GM21515 (cell line): Measurements from ENCODE around the gene DCDC2.
"Not testable (repeated sequence)": the region's sequence is repeated elsewhere in the genome, so short reads cannot be mapped to it uniquely, and the experiment has no call there.

Source experiments
- ATAC-seq: cut with Tn5 transposase; IDR thresholded peaks from one replicate; pipeline ENCODE4 v1.9.1; 2021; ENCODE audit not compliant: unreplicated experiment

The DCDC2 gene

DNA sequence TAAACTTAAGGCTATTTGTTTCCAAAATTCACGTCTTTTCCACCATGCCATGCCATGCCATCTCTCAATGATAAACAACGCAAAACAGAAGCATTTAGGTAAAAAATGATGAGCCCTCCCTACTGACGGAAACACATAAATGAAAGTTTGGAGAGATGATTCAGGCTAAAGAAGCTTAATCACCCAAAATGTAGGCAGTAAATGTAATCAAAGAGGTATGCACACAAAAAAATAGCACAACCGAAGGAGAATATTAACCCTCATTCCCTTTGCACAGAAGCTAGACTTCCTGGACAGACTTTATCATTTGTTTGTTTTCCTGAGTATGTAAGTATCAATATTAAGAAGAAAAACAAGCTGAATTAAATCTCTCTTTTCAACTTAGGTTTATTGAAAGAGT, 28.8 kb downstream of the DCDC2 start:
- ATAC-seq, result no peak

DNA sequence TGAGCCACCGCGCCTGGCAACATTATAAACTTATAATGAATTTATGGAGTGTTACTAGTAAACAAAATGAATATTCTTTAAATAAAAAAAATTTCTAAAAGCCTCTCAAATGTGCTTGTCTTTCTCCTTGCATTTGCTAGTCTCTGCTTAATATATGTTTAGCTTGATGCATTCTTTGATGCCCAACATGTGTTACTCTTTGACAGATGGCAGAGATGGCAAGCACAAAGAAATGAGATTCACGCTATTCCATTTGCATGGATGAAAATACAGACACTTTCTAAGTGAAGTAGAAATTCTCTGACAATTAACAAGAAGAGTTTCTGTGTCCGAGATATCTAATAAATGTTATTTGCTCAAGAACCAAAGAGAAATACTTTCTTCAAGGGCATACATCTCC, 30.1 kb downstream of the DCDC2 start:
- ATAC-seq, result no peak

DNA sequence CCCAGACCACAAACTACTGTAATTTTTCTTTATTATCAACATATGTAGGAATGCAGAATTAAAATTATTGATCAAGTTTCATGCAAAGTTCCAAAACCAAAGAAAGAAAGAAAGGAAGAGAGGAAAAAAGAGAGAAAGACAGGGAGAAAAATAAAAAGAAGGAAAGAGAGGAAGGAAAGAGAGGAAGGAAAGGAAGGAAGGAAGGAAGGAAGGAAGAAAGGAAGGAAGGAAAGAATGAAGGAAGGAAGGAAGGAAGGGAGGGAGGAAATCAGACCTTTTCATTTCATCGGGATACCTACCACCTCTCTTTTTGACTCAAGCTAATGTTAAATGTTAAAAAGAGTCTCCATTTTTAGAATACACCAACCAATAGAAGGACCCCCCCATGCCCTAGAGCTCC, 31.9 kb downstream of the DCDC2 start:
- ATAC-seq, result no peak

DNA sequence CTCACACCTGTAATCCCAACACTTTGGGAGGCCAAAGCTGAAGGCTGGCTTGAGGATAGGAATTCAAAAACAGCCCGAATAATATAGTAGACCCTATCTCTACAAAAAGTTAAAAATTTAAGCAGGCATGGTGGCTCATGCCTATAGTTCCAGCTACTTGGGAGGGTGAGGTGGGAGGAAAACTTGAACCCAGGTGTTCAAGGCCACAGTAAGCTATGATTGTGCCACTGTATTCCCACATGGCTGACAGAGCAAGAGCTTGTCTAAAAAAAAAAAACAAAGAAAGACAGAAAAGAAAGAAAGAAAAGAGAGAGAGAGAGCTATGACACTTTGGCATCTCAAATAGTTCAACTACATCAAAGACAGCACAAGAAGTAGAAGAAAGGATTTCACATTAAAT, 33.2 kb downstream of the DCDC2 start:
- ATAC-seq, result no peak

DNA sequence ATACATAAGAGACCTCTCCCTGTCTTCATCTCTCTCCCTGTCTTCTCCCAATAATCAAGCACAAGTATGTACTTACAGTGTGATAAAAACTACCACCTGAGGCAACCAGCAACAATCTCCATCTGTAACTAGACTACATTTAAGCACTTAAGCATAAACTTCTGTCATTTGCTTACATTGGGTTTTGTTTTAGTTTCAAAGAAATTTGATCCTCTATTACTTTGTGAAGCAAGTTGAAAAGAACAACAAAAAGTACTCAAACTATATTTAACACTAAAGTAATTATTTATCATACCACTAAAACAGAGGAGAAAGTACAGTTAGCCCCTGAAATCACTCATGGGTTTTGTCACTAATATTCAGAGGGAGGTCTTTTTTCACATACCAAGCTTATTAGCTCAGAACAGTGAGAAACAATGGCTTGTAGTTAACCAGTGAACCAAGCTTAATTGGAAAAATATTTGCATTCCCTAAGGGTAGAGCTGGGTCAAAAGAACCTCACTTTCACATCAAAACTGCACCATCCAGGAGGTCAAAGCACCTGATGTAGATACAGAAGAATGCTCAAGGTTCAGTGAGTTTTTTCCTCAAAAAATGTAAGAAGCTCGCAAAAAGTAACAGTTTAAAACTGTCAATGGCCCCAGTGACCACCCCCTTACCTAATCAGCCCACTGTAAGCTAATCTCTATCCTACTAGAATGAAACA, 34.1 kb downstream of the DCDC2 start:
- no peak for ATAC-seq

DNA sequence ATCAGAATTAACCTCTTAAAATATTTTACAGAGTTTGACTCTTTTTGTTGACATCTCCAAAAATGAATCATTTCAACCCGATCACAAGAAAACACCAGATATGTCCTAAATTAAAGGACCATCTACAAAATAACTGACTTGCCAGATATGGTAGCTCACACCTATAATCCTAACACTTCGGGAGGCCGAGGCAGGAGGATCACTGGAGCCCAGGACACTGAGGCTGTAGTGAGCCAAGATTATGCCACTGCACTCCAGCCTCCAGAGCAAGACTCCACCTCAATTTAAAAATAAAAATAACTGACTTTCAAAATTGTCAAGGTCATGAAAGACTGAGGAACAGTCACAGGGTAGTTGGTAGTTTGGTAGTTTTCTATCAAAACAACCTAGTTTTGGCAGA, 34.9 kb downstream of the DCDC2 start:
- no peak for ATAC-seq

DNA sequence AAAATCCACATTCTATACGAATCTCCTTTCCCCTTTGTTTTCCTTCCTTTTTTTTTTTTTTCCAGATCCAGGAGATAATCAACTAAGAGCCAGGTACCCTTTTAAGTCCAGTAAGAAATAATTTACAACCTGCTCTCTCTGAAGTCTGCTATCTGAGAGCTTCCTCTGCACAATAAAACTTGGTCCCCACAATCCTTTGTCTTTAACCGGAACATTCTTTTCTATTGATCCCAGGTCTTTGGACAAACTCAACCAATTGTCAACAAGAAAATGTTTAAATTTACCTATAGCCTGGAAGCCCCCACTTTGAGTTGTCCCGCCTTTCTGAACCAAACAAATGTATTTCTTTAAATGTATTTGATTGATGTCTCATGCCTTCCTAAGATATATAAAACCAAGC, 35.4 kb downstream of the DCDC2 start:
- not testable (repeated sequence) for ATAC-seq

DNA sequence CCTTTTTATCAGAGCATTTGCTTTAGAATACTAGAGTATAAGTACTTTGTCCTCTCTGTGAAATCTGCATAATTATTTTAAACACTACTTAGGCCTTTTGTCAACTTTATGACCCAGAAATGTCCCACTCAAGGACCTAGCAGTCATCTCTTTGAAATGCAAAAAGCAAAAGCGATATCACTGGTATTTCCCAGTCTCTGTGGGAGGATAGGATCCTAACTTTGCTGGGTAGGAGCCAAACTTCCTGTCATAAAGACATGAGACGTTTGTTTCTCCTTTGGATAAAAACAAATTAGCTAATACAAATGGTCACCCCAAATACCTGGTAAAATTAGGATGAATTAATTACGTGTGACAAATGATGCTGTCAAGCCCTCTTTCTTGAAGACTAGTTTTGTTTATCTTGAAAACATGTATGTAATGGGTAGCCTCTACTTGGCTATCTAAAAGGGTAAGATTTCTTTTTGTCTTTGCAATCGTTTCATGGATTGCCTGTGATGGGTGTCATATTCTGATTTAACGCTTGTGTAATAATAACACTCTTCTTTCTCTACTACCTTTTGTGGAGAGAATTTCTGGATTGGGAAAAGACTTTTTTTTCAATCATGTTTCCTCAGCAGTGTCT, 36.2 kb downstream of the DCDC2 start:
- no peak for ATAC-seq

DNA sequence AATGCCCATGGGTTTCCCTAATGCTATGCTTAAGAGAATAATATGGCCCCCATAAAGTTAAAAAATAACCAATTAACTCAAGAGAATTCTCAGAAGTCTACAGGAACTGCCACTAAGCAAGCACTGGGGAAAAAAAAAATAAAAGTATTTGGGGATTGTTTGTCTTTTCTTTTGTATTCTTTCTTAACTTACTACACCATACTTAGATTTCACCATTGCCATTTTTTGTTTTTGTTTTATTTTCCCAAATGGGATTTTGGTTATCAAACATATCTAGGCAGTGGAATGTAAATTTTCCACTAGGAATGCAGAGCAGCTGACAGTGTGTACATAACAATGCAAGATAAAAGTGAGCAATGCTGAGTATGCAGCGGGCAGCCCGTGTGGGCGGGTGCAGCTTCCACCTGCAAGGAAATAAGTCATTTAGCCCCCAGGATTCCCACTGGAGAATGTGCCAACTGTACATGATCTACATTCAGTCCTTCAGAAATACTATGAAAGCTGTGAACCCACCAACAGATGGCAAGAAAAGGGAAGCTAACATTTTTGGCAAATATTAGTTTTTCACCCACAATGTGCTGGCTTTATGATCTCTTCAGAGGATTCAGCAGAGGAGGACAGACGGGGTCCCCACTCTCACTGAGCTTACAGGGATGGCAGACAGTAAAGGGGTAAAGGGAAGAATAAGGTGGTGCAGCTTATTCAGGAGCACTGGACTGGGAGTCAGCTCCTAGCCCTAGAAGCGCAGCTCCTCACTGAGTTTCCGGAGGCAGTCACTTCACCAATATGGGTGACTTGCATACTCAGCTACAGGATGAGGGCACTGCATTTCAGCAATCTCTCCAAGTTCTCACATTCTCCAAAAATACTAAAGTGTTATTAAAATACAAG, 44.4 kb downstream of the DCDC2 start:
- no peak for ATAC-seq

DNA sequence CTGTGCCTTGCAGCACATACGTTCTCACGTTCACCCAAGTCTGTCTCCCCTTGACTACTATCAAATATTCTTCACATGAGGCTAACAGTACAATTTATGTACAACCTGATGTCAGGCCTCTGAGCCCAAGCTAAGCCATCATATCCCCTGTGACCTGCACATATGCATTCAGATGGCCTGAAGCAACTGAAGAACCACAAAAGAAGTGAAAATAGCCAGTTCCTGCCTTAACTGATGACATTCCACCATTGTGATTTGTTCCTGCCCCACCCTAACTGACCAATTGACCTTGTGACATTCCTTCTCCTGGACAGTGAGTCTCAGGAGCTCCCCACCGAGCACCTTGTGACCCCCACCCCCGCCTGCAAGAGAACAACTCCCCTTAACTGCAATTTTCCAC, 46.1 kb downstream of the DCDC2 start:
- not testable (repeated sequence) for ATAC-seq

DNA sequence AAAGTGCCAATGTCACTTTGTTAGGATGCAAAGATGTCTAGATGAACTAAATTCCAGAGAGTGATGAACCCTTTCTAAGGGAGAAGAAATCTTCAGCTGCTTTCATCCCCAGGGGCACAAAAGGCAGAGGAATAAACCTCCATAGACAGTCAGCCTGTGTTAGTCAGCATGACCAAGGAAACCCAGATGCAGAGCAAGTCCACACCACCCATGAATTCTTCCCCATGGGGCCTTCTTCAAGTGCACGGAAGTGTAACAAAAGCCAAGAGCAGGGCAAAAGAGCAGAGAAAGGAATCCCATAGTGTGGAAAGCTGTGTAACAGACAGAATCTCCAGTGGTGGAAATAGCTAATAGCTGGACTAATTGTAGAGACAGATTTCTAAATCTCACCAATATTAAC, 50.0 kb downstream of the DCDC2 start:
- no peak for ATAC-seq

DNA sequence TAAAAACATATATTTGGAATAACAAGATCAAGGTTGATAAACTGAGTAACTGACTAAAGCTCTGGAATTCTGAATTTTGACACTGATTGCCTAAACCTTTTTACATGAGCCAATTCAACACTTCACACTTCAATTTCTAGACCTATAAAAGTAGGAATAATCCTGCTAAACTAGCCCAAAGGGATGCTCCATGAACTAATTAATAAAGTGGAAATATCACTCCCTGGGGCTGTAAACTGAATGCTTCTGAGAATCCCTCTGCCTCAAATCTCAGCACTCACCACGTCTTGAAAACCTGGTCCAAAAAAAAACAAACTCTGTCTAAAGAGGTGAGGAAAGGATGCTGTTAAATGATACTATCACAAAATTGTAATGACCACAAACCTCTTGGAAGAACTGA, 50.9 kb downstream of the DCDC2 start:
- ATAC-seq, result no peak

DNA sequence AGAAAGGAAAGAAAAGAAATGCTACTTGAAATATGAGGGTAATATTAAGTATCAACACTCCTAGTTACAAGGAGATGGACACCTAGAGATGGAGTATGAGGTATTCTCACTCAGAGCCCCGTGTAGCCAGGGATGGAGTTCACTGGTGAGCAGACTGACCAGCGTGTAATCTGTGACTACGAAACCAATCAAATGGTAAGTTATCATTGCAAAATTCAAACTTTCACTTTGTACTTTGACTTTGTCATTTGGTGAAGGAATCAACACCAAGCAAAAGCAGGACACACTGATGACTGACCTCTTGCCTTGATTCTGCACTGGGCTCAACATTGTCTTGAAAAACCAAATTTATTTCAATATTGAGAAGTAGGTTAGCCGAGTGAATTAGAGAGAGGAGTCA, 51.8 kb downstream of the DCDC2 start:
- ATAC-seq, result no peak

DNA sequence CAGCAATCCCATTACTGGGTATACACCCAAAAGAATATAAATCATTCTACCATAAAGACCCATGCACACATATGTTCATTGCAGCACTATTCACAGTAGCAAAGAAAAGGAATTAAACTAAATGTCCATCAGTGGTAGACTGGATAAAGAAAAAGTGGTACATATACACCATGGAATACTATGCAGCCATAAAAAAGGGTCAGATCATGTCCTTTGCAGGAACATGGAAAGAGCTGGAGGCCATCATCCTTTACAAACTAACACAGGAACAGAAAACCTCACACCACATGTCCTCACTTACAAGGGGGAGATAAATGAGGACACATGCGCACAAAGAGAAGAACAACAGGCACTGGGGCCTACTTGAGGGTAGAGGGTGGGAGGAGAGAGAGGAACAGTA, 60.9 kb downstream of the DCDC2 start:
- no peak for ATAC-seq

DNA sequence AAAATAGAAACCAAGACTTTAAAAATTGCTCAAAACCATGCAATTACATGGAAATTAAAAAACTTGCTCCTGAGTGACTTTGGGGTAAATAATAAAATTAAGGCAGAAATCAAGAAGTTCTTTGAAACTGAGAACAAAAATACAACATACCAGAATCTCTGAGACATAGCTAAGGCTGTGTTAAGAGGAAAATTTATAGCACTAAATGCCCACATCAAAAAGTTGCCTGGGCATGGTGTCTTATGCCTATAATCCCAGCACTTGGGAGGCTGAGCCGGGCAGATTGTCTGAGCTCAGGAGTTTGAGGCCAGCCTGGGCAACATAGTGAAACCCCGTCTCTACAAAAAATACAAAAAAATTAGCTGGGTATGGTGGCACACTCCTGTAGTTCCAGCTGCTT, 64.0 kb downstream of the DCDC2 start:
- not testable (repeated sequence) for ATAC-seq

DNA sequence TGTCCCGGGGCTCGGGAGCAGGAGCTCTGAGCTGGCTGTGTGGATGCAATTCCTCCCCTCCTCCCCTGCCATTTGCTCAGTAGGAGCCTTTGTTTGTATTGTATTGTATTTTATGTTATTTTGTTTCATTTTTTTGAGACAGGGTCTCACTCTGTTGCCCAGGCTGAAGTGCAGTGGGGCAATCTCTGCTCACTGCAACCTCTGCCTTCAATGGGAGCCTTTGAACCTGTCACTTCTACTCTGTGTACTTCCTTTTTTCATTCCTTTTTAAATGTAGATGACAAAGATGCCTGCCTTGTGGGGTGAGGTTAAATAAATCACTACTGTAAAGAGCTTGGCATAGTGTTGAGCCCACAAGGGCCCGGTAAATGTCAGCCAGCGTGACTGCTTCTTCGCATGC, 70.6 kb downstream of the DCDC2 start:
- no peak for ATAC-seq

DNA sequence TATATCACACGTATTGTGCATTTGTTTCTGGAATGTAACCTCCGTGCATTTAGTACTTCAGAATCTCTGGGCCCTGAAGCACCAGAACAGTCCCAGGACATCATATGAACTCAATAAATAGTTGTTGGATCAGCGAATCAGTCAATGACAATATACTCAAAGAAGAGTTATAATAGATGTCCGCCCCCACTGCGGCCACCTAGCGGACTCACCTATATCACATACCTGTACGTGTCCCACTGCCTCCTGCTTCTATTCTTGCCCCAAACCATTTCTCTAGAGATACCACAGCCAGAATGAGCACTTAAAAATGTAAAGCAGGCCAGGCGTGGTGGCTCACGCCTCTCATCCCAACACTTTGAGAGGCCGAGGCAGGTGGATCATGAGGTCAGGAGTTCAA, 73.9 kb downstream of the DCDC2 start:
- ATAC-seq, result no peak

DNA sequence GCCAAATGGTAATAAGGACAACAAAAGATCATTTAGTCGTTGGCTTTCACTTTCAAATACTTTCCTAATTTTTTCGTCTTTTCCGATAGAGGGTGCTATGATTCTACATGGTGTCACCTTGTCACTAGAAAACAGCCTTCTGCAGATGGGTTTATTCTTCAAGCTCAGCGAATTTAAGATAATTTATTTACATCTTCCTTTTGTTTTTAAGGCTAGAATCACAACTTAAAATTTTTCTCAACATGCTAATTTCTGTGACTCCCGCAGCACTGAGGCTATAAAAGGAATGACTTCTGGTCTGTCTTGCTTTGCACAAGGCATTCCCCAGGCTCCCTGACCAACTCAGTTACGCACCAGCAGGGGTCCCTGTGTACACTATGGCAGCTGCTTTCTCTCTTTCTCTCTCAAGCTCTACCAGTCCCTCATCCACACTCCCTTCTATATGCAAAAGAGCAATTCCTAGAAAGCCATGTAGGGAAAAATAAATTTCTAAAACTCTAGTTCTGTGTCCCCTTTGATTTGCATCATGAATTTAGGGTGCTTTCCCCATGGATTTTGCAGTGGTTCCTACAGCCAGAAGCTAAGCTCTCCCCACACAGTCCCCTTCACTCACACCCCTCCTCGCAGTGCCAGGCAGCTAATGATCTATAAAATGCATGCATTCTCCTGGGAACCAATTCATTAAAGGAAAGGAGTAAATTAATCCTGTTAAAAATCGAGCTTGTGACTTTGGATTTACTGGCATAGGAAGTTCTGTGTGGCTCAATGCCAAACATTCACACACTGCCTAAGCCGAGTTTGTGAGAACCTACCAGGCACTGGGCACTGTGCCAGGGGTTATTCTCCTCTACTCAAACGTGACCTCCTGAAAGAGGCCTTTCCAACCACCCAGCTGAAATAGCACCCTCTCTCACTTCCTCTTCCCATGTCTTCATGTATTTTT, 74.5 kb downstream of the DCDC2 start:
- ATAC-seq, result peak; percentile 91

DNA sequence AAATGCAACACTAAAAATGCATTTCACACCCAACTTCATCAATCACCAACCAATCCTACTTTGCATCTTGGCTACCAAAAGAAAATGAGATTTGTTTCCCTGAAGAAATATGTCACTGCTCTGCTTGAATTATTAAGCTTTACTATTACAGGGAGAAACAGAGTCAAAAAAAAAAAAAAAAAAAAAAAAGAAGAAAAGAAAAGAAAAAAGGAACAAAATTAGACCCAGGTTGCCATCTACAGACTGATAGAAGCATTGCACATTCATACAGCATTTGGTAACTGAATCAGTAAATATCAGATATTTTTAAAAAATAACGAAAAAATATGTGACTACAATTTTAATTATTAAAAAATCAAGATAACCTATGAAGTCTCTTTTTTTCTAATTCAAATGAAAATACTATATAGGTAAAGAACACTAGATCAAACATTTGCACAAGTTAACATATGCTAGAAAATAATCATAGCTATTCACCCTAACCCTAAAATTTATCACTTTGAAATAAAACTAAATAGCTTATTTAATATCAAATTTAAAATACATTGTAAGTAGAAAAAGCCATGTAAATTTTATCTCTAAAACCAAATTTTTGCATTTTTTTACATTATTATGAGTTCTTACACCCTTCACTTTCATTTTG, 83.3 kb downstream of the DCDC2 start:
- no peak for ATAC-seq

DNA sequence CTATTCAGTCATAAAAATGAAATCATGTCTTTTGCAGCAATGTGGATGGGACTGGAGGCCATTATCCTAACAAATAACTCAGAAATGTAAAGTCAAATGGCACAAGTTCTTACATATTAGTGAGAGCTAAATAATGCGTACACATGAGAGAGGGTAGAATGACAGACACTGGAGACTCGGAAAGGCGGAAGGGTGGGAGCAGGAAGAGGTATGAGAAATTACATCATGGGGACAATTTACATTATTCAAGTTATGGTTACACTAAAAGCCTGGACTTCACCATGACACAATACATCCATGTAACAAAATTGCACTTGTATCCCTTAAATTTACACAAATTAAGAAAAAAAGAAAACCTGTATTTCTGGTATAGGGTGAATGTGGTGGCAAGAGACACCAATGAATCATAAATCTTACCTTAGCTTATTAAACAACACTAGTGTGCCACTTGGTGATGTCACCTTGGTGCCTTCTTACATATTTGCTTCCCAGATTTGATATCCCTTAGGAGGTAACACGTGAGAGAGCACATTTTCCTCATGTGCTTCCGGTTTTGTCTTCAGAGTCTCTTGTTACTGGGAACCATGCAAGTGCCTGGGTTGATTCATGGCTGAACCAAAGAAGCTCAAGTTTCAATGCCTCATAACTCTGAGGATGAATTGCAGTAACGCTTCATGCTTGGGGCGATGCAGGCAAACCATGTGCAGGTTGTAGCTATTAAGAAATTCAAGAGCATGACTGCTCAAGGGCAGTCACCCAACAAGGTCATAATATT, 84.6 kb downstream of the DCDC2 start:
- ATAC-seq, result no peak
